Lower lobe of right lung (tissue), 2 donors: ENCODE results near the gene PALLD. TPM values are rescaled to one million over a fixed set of nuclear protein-coding genes. Genes with fewer than 3 reads are reported as not detected.
A peak's percentile ranks its signal among the peaks of the same experiment; 100 is the strongest.

Source experiments
- ATAC-seq, 2 donors: fragments of 200-7000 bp; cut with Tn5 transposase; one replicate each; pipeline ENCODE4 v1.9.1; 2020 to 2022; ENCODE audit warnings: mild to moderate bottlenecking in 2 of 2, moderate library complexity in 2 of 2
- DNase-seq: peaks from one replicate; pipeline ENCODE4 v3.0.0-alpha.2; 2020
- H3K27ac ChIP-seq: fragments of 200-600 bp; one replicate; pipeline ENCODE4 v1.8.0; 2022
- H3K27me3 ChIP-seq: fragments of 200-600 bp; one replicate; pipeline ENCODE4 v1.8.0; 2022; ENCODE audit warnings: low read depth
- H3K36me3 ChIP-seq: fragments of 200-600 bp; one replicate; pipeline ENCODE4 v1.8.0; 2022; ENCODE audit warnings: mild to moderate bottlenecking
- H3K4me1 ChIP-seq: fragments of 200-600 bp; one replicate; pipeline ENCODE4 v1.8.0; 2022
- H3K4me3 ChIP-seq: fragments of 200-600 bp; one replicate; pipeline ENCODE4 v1.8.0; 2022; ENCODE audit warnings: mild to moderate bottlenecking
- H3K9me3 ChIP-seq: fragments of 200-600 bp; one replicate; pipeline ENCODE4 v1.8.0; 2022
- CTCF ChIP-seq: fragments of 200-600 bp; IDR thresholded peaks from one replicate; pipeline ENCODE4 v1.8.0; 2022; ENCODE audit warnings: antibody characterized with exemption, mild to moderate bottlenecking
- intact Hi-C: fragments of 100-400 bp; cut with DNase I; formaldehyde crosslinking; loops from one replicate; pipeline ENCODE4 v1.11.0; 2022
- total RNA-seq: library from RNA; stranded (reverse); fragmentation: NEBNext Ultra II Directional; extraction: Animal tissue kit (Norgen Biotek cat#: 25700); gene quantifications from one replicate; pipeline ENCODE4 v1.2.1, GENCODE V29; 2021
- donor health status: DM: no; HTN: yes; CAD: no; lungs with severe emphysema.

Gene PALLD
- total RNA-seq, 1 donor from 2014 or later = 91.9 TPM

DNA sequence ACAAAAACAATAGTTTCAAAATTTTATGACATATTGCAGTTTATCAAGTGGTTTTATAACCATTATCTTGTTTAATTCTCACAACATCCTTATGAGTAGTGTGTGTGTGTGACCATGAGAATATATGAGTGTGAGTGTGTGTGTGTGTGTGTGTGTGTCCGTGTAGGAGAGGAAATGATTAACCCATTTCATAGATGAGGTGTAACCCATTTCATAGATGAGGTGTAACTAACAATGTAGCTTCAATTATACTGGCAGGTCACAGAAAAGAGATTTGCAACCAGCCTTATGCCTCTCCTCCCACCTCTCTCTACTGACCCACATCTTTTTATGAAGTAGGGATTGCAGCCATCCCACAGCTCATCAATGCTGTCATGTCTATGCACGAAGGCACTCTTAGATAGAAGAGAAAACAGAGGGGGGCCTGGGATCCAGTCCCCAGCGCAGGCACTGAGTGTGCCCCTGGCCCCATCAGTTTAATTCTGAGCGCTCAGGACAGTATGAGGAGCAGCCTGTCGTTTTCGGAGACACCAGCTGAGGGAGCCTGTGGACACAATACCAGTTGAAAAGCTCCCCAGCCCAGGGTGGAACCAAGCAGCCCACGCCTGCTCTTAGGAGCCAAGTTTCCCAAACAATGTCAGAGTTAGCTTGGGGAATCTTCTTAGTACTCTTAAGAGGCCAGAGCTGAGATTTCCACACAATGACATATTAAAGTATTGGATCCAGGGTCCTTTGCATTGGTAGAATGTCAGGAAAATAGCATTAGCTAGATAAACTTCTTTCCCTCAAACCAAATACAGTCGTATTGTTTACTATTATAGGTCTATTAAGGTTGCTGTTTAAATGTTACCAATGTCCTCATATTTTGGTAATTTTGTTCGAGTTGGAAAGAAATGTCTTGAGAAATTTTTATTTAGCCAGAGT lies 88.6 kb downstream of the PALLD start:
- ATAC-seq = peak; percentile 95
- H3K27ac ChIP-seq = no peak overlapping the region
- H3K27me3 ChIP-seq = no peaks in the 10 kb centered on the region
- no peaks in the 10 kb centered on the region for H3K9me3 ChIP-seq
- peaks cover 5% of the 10 kb centered on the region for H3K4me1 ChIP-seq
- DNase-seq = peak; percentile 77
- intact Hi-C loops = no loop called here
- TF ChIP-seq CTCF = peak; percentile 75
- H3K36me3 ChIP-seq = no peaks in the 10 kb centered on the region
- no peak overlapping the region for H3K4me3 ChIP-seq

- Histone ChIP-seq H3K27me3 (no peaks in the 10 kb centered on the region), H3K36me3 (no peaks in the 10 kb centered on the region), H3K27ac (no peak overlapping the region), H3K4me1 (peaks cover 5% of the 10 kb centered on the region), H3K4me3 (no peak overlapping the region), H3K9me3 (no peaks in the 10 kb centered on the region)
- ATAC-seq (no peak), DNase-seq (no peak)
- TF ChIP-seq CTCF = no peak
- intact Hi-C loops = no loop called here
These were observed 90.1 kb downstream of the PALLD start for GRCh38 chr4:168586926-168587325.

- no peaks in the 10 kb centered on the region for H3K9me3 ChIP-seq
- no peak overlapping the region for H3K4me3 ChIP-seq
- peaks cover 5% of the 10 kb centered on the region for H3K4me1 ChIP-seq
- ATAC-seq (peak; percentile 34 to 41), DNase-seq (no peak)
- H3K36me3 ChIP-seq = no peaks in the 10 kb centered on the region
- no peaks in the 10 kb centered on the region for H3K27me3 ChIP-seq
- TF ChIP-seq CTCF = no peak
- no peak overlapping the region for H3K27ac ChIP-seq
- intact Hi-C loops = no loop called here
These were observed 90.7 kb downstream of the PALLD start for GRCh38 chr4:168587411-168588125.

GRCh38 chr4:168588916-168589531 lies 92.2 kb downstream of the PALLD start:
- H3K27me3 ChIP-seq = no peaks in the 10 kb centered on the region
- no peak overlapping the region for H3K27ac ChIP-seq
- H3K36me3 ChIP-seq = no peaks in the 10 kb centered on the region
- ATAC-seq (no peak), DNase-seq (no peak)
- H3K4me3 ChIP-seq = no peak overlapping the region
- intact Hi-C loops = no loop called here
- H3K9me3 ChIP-seq = no peaks in the 10 kb centered on the region
- H3K4me1 ChIP-seq = peaks cover 5% of the 10 kb centered on the region
- TF ChIP-seq CTCF = no peak

DNA sequence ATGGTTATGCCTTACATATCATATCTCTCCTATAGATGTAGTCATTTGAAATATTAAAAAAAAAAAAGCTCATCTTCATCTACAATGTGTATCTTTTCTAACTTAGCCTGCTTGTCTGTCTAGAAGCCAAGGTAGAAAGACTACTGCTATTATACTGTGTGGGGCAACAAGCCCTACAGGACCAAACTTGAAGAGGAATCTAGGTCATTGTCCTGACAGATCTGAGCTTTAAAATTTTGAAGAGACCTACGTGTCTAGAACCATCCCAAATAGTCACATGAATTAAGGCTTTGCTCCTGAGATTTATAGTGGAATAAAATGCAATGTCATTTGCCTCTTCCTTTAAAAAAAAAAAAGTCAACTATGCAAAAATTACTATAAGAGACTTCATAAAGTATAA lies 95.8 kb downstream of the PALLD start:
- no peaks in the 10 kb centered on the region for H3K27me3 ChIP-seq
- DNase-seq (no peak), ATAC-seq (no peak)
- H3K27ac ChIP-seq = no peak overlapping the region
- H3K36me3 ChIP-seq = no peaks in the 10 kb centered on the region
- H3K4me3 ChIP-seq = no peak overlapping the region
- H3K9me3 ChIP-seq = no peaks in the 10 kb centered on the region
- TF ChIP-seq CTCF = no peak
- intact Hi-C loops = no loop called here
- H3K4me1 ChIP-seq = no peaks in the 10 kb centered on the region
